Large intestine (tissue), 3 donors: ENCODE measurements around the gene ZNF488. TPM values are rescaled to one million over a fixed set of nuclear protein-coding genes. Genes with fewer than 3 reads are reported as not detected.
"Not testable (repeated sequence)": the region's sequence is repeated elsewhere in the genome, so short reads cannot be mapped to it uniquely, and the experiment has no call there.

Experiments
- DNase-seq, 2 donors: peaks; one replicate each; pipeline versions ENCODE4 v3.0.0 to v3.0.0-alpha.2; 2013
- H3K27ac ChIP-seq: one replicate; pipeline ENCODE4 v1.5.1; 2013; ENCODE audit warnings: low read length
- H3K27me3 ChIP-seq: 2 replicates; pipeline ENCODE4 v1.6.1; 2013; ENCODE audit warnings: low read length; ENCODE audit not compliant: control insufficient read depth, insufficient read depth
- H3K36me3 ChIP-seq: 2 replicates; pipeline ENCODE4 v1.6.1; 2013; ENCODE audit warnings: low read length; ENCODE audit not compliant: control insufficient read depth, insufficient read depth
- H3K4me1 ChIP-seq: one replicate; pipeline ENCODE4 v1.6.1; 2013; ENCODE audit warnings: low read length; ENCODE audit not compliant: control insufficient read depth, insufficient read depth
- H3K4me3 ChIP-seq: one replicate; pipeline ENCODE4 v1.5.1; 2013; ENCODE audit warnings: low read length
- H3K9me3 ChIP-seq: one replicate; pipeline ENCODE4 v1.6.1; 2013; ENCODE audit warnings: mild to moderate bottlenecking, low read depth, low read length, moderate library complexity; ENCODE audit not compliant: control insufficient read depth
- WGBS: methylation state at CpG from one replicate; pipeline ENCODE4 v1.1.5; 2013; ENCODE audit warnings: low lambda C conversion rate; ENCODE audit not compliant: insufficient coverage; 5-methylcytosine and 5-hydroxymethylcytosine counted together
- polyA plus RNA-seq: library from polyadenylated mRNA; unstranded; fragments of 120-200 nt; gene quantifications from one replicate; pipeline ENCODE4 v1.2.1, GENCODE V29; 2013

ZNF488 gene
- polyA plus RNA-seq, 1 donor, result 2.2 TPM

GRCh38 chr10:47402641-47403301 is 18.7 kb upstream of the ZNF488 start:
- WGBS, result no CpG with 5 or more reads among the region's 4 CpGs
- Histone ChIP-seq H3K27ac (no peak overlapping the region), H3K36me3 (no peaks in the 10 kb centered on the region), H3K9me3 (no peaks in the 10 kb centered on the region), H3K4me3 (no peak overlapping the region), H3K4me1 (peaks cover 26% of the 10 kb centered on the region), H3K27me3 (no peaks in the 10 kb centered on the region)
- DNase-seq, result peak; percentile 51 to 63

DNA sequence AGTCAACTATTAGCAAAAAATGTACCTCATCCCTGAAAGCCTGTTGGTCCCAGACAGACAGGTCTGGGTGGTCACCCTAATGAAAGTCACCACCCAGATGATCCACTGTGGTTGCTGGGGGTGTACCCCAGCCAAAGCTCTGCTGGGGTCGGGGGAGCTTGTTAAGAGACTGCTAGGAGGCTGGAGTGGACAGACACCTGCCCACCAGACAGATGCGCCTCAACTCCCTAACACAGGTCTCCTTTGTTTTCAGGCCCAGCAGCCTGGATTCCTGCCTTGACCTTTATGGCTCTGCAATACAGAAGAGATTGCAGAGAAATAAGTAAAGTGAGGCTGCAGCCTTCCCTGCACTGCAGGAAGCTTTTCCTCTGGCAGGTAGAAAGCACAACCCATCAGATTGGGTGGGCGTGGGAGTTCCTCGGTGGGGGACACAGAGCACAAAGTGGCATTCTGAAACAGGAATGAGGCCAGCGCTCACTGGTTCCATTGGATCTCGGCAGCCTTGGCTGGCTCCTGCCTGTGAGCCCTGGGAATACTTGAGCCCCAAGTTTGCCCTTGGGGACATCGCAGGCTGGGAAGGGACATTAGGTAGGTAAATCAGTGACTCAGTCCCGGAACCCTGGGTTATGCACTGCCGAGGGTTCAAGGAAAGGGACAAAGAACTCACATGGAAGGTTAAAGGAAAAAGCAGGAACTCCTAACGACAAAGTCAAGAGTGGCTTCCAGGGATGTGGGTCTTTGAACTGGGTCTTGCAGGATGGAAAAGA is 18.0 kb upstream of the ZNF488 start:
- Histone ChIP-seq H3K4me3 (no peak overlapping the region), H3K36me3 (no peaks in the 10 kb centered on the region), H3K27me3 (no peaks in the 10 kb centered on the region), H3K9me3 (no peaks in the 10 kb centered on the region), H3K27ac (no peak overlapping the region), H3K4me1 (peaks cover 21% of the 10 kb centered on the region)
- DNase-seq, result no peak
- WGBS, result 100% methylated on average over 1 of the region's 10 CpGs

- no peak overlapping the region for H3K27ac ChIP-seq
- no peaks in the 10 kb centered on the region for H3K9me3 ChIP-seq
- no peak overlapping the region for H3K4me3 ChIP-seq
- no peak for DNase-seq
- H3K27me3 ChIP-seq, result no peaks in the 10 kb centered on the region
- no CpG with 5 or more reads among the region's 4 CpGs for WGBS
- no peaks in the 10 kb centered on the region for H3K36me3 ChIP-seq
- peaks cover 14% of the 10 kb centered on the region for H3K4me1 ChIP-seq
Observed at GRCh38 chr10:47401210-47401609, 17.1 kb upstream of the ZNF488 start.

GRCh38 chr10:47400786-47401185 is 16.7 kb upstream of the ZNF488 start:
- DNase-seq, result no peak
- Histone ChIP-seq H3K27ac (no peak overlapping the region), H3K9me3 (no peaks in the 10 kb centered on the region), H3K4me3 (no peak overlapping the region), H3K27me3 (no peaks in the 10 kb centered on the region), H3K4me1 (peaks cover 9% of the 10 kb centered on the region), H3K36me3 (no peaks in the 10 kb centered on the region)
- WGBS, result no CpG with 5 or more reads among the region's 3 CpGs

DNA sequence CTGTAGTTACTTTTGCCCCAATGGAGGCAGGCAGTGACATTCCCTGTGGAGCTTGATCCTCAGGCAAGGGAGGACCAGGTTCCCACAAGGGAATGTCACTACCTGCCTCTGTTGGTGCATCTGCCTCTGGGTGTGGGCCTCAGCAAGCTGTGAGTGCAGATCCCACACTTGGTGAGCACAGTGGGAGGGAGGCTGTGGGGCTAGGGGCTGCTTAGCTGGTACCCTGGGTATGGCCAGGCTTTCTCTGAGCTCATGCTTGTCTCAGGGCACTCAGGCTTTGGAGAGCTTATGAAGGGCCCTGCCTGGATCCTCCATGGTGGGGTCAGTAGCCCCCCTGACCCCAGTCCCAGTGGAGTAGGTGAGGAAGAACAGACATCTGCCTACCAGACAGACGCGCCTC is 16.2 kb upstream of the ZNF488 start:
- peaks cover 9% of the 10 kb centered on the region for H3K4me1 ChIP-seq

GRCh38 chr10:47397256-47397655 is 13.2 kb upstream of the ZNF488 start:
- no peak overlapping the region for H3K4me3 ChIP-seq
- H3K27ac ChIP-seq, result no peak overlapping the region
- H3K27me3 ChIP-seq, result no peaks in the 10 kb centered on the region
- no peaks in the 10 kb centered on the region for H3K4me1 ChIP-seq
- H3K36me3 ChIP-seq, result no peaks in the 10 kb centered on the region
- no peaks in the 10 kb centered on the region for H3K9me3 ChIP-seq
- no CpG with 5 or more reads among the region's 6 CpGs for WGBS
- no peak for DNase-seq

More for the DNA sequence above, 16.2 kb upstream of the ZNF488 start:
- DNase-seq, result no peak
- Histone ChIP-seq H3K27ac (no peak overlapping the region), H3K9me3 (no peaks in the 10 kb centered on the region), H3K36me3 (no peaks in the 10 kb centered on the region), H3K4me3 (no peak overlapping the region), H3K27me3 (no peaks in the 10 kb centered on the region)
- WGBS, result no CpG with 5 or more reads among the region's 2 CpGs

DNA sequence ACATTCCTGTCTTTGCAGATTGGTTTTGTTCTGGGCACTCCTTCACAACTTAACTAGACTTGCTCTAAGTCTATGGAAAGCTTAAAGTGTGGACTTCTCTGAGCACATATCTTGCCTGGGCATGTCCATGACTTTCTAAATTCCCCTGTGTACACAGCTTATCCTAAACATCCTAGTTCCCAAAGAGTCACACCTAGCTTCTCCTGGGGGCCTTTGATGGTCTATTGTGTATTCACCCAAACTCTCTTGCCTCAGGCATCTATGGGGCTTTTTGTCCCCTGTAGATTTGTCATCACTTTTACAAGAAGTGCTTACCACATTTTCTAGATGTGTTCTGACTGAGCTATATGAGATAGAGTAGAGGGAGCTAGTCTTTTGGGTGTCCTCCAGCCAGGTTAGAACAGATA is 12.2 kb upstream of the ZNF488 start:
- Histone ChIP-seq H3K27ac (no peak overlapping the region), H3K4me3 (no peak overlapping the region), H3K9me3 (no peaks in the 10 kb centered on the region), H3K36me3 (no peaks in the 10 kb centered on the region), H3K27me3 (no peaks in the 10 kb centered on the region), H3K4me1 (no peaks in the 10 kb centered on the region)
- DNase-seq, result no peak

DNA sequence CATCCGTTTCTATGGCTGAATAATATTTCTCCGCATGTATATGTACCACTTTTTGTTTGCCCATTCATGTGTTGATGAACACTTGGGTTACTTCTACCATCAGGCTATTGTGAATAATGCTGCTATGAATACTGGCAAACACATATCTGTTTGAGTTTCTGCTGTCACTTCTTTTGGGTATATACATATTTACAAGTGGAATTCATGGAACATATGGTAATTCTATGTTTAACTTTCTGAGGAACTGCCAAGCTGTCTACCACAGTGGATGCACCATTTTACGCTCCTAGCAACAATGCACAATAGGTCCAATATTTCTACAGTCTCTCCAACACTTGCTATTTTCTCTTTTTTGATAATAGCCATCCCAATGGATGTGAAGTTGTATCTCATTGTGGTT is 5.5 kb upstream of the ZNF488 start:
- Histone ChIP-seq H3K4me3 (no peak overlapping the region), H3K36me3 (no peaks in the 10 kb centered on the region), H3K4me1 (no peaks in the 10 kb centered on the region), H3K27me3 (no peaks in the 10 kb centered on the region), H3K27ac (no peak overlapping the region), H3K9me3 (no peaks in the 10 kb centered on the region)
- DNase-seq, result no peak
- no CpG with 5 or more reads among the region's 3 CpGs for WGBS

GRCh38 chr10:47388879-47389278 is 4.8 kb upstream of the ZNF488 start:
- no peak overlapping the region for H3K27ac ChIP-seq
- peaks cover 2% of the 10 kb centered on the region for H3K4me1 ChIP-seq
- H3K27me3 ChIP-seq, result no peaks in the 10 kb centered on the region
- H3K36me3 ChIP-seq, result no peaks in the 10 kb centered on the region
- DNase-seq, result no peak
- WGBS, result 83% methylated on average over 1 of the region's 4 CpGs
- H3K9me3 ChIP-seq, result no peaks in the 10 kb centered on the region
- no peak overlapping the region for H3K4me3 ChIP-seq

- not testable (repeated sequence) for H3K27me3 ChIP-seq, H3K36me3 ChIP-seq, H3K27ac ChIP-seq, H3K9me3 ChIP-seq, DNase-seq, H3K4me3 ChIP-seq
- no CpG with 5 or more reads among the region's 2 CpGs for WGBS
- H3K4me1 ChIP-seq, result peaks cover 26% of the 10 kb centered on the region
Observed at GRCh38 chr10:47386104-47386503, 2.0 kb upstream of the ZNF488 start.
